Endothelial cell of umbilical vein (primary cell): ENCODE results near the gene ARHGEF10L. TPM values are rescaled to one million over a fixed set of nuclear protein-coding genes. Genes with fewer than 3 reads are reported as not detected.

Experiments used
- BruUV-seq: library from RNA; stranded (reverse); fragments of 400-500 nt; replicated peaks from 2 replicates; lab custom pipeline; 2021; lab: Mats Ljungman, UMichigan
- CTCF ChIA-PET: fragments of 300-600, 350-600 bp; sonication (Branson Sonifier 250); formaldehyde crosslinking; loops from one replicate; lab custom pipeline; 2021; ENCODE audit warnings: antibody characterized with exemption, inconsistent platforms; lab: Charles Lee
- POLR2A ChIA-PET: fragments of 300-600, 350-600 bp; sonication (Branson Sonifier 250); formaldehyde crosslinking; loops from one replicate; lab custom pipeline; 2021; ENCODE audit warnings: antibody characterized with exemption, inconsistent platforms; lab: Charles Lee
- DNase-seq: peaks from one replicate; pipeline ENCODE4 v3.0.0-alpha.2; 2011; ENCODE audit warnings: low read depth, low spot score
- FAIRE-seq: peaks from 2 replicates; lab custom pipeline; 2011; peaks lifted over from hg19 to GRCh38; lab: Jason Lieb, UNC
- H2AFZ ChIP-seq: 2 replicates; pipeline ENCODE4 v1.6.0; 2012; ENCODE audit warnings: low read depth, low read length, control low read depth, inconsistent platforms
- H3K27ac ChIP-seq: 2 replicates; pipeline ENCODE4 v1.5.1; 2011; ENCODE audit warnings: low read depth, mild to moderate bottlenecking, control low read depth, low read length, moderate library complexity; ENCODE audit not compliant: insufficient read depth
- H3K27me3 ChIP-seq, 2 experiments: 2 replicates each; pipeline versions ENCODE4 v1.6.0 to v1.6.1; 2011; ENCODE audit warnings: low read length in 2 of 2, mixed read lengths in 1 of 2; ENCODE audit not compliant: control insufficient read depth in 2 of 2, insufficient read depth in 2 of 2
- H3K36me3 ChIP-seq, 2 experiments: 2 replicates in 1 of 2; 3 replicates in 1 of 2; pipeline ENCODE4 v1.5.1; 2011; ENCODE audit warnings: low read length in 2 of 2, mild to moderate bottlenecking in 1 of 2, moderate library complexity in 1 of 2; ENCODE audit not compliant: control insufficient read depth in 2 of 2, insufficient read depth in 2 of 2; ENCODE audit errors: extremely low read depth in 1 of 2
- H3K4me1 ChIP-seq: 3 replicates; pipeline ENCODE4 v1.5.1; 2011; ENCODE audit warnings: mild to moderate bottlenecking, low read length; ENCODE audit not compliant: control insufficient read depth, insufficient read depth; ENCODE audit errors: extremely low read depth
- H3K4me2 ChIP-seq: 2 replicates; pipeline ENCODE4 v1.6.1; 2011; ENCODE audit warnings: low read length, control low read depth, mixed read lengths; ENCODE audit not compliant: insufficient read depth
- H3K4me3 ChIP-seq, 3 experiments: fragments of 200-600 bp in 1 of 3; sonication (generic), shearing (Covaris generic) in 1 of 3; replicated peaks in 1 of 3; 2 replicates each; pipeline ENCODE4 v1.5.1; 2011 to 2016; ENCODE audit warnings: control low read depth in 3 of 3, low read length in 3 of 3, mild to moderate bottlenecking in 2 of 3, inconsistent platforms in 1 of 3, low read depth in 1 of 3, moderate library complexity in 1 of 3; ENCODE audit not compliant: insufficient read depth in 1 of 3
- H3K79me2 ChIP-seq: 2 replicates; pipeline ENCODE4 v1.6.0; 2012; ENCODE audit warnings: low read length, inconsistent platforms; ENCODE audit not compliant: control insufficient read depth, insufficient read depth
- H3K9ac ChIP-seq: replicated peaks from 2 replicates; pipeline ENCODE3; 2011; ENCODE audit warnings: low read length, control low read depth; ENCODE audit not compliant: insufficient read depth; ENCODE audit errors: extremely low read depth
- H3K9me1 ChIP-seq: replicated peaks from 3 replicates; pipeline ENCODE4 v1.6.0; 2011; ENCODE audit warnings: mild to moderate bottlenecking, low read length; ENCODE audit not compliant: control insufficient read depth, insufficient read depth; ENCODE audit errors: extremely low read depth
- H3K9me3 ChIP-seq: replicated peaks from 2 replicates; pipeline ENCODE4 v1.5.1; 2012; ENCODE audit warnings: low read length, inconsistent platforms; ENCODE audit not compliant: control insufficient read depth, insufficient read depth
- H4K20me1 ChIP-seq: replicated peaks from 2 replicates; pipeline ENCODE3; 2011; ENCODE audit warnings: mild to moderate bottlenecking, low read length; ENCODE audit not compliant: control insufficient read depth, insufficient read depth; ENCODE audit errors: extremely low read depth
- CTCF ChIP-seq, 2 donors: IDR thresholded peaks; 1 replicate in 1 of 2; 2 replicates in 1 of 2; pipeline ENCODE4 v1.5.1; 2011; ENCODE audit warnings: low read length in 2 of 2, mild to moderate bottlenecking in 2 of 2, moderate library complexity in 2 of 2, control low read depth in 1 of 2, inconsistent platforms in 1 of 2, low read depth in 1 of 2; ENCODE audit not compliant: insufficient read depth in 1 of 2; ENCODE audit errors: extremely low read depth in 1 of 2
- EZH2 ChIP-seq: IDR thresholded peaks from 2 replicates; pipeline ENCODE4 v1.6.1; 2012; ENCODE audit warnings: borderline replicate concordance, low read depth, mild to moderate bottlenecking, moderate library complexity, low read length, inconsistent platforms; ENCODE audit not compliant: severe bottlenecking
- FOS ChIP-seq: IDR thresholded peaks from 2 replicates; pipeline ENCODE4 v1.6.1; 2011; ENCODE audit warnings: mild to moderate bottlenecking, low read length, moderate library complexity, borderline replicate concordance; ENCODE audit not compliant: insufficient read depth
- GATA2 ChIP-seq: IDR thresholded peaks from 2 replicates; pipeline ENCODE4 v1.7.0; 2011; ENCODE audit warnings: low read depth, mild to moderate bottlenecking, moderate library complexity, mixed read lengths, low read length; ENCODE audit not compliant: insufficient read length, insufficient read depth
- JUN ChIP-seq: IDR thresholded peaks from 2 replicates; pipeline ENCODE4 v1.6.1; 2011; ENCODE audit warnings: borderline replicate concordance, low read depth; ENCODE audit not compliant: insufficient read length, insufficient read depth
- MAX ChIP-seq: IDR thresholded peaks from 2 replicates; pipeline ENCODE4 v1.6.1; 2011; ENCODE audit not compliant: insufficient read depth, insufficient read length
- MYC ChIP-seq: IDR thresholded peaks from one replicate; pipeline ENCODE4 v1.6.1; 2011; ENCODE audit warnings: mild to moderate bottlenecking, low read depth, low read length
- POLR2A ChIP-seq: IDR thresholded peaks from 2 replicates; pipeline ENCODE4 v1.6.1; 2012; ENCODE audit warnings: low read depth, mild to moderate bottlenecking, control low read depth, low read length
- POLR2AphosphoS5 ChIP-seq: IDR thresholded peaks from 2 replicates; pipeline ENCODE4 v1.6.1; 2012; ENCODE audit warnings: low read depth, mild to moderate bottlenecking, control low read depth, low read length, moderate library complexity; ENCODE audit not compliant: insufficient read depth
- dilution Hi-C: fragments of 300-500 bp; cut with MboI; formaldehyde crosslinking; loops from one replicate; pipeline ENCODE4 v1.15.0; 2019; ENCODE audit warnings: low sequenced_read_pairs; ENCODE audit not compliant: extremely low pct_ligation_motif_present
- intact Hi-C: fragments of 100-400 bp; cut with micrococcal nuclease; formaldehyde crosslinking; loops from one replicate; pipeline ENCODE4 v1.10.0; 2022
- polyA plus RNA-seq, 4 experiments: library from polyadenylated mRNA; depleted of rRNA in 3 of 4; stranded (reverse) in 3 of 4; unstranded in 1 of 4; fragments of >200 nt; gene quantifications; 2 replicates each; pipeline versions ENCODE4 v1.2.1 to v1.2.3, GENCODE V29; 2011 to 2012; ENCODE audit warnings: missing spikeins in 1 of 4
- total RNA-seq: library from RNA; stranded (reverse); gene quantifications from 2 replicates; pipeline ENCODE4 v1.2.3, GENCODE V29; 2021

The ARHGEF10L gene
- total and polyA plus RNA-seq, 2 donors (not counting 3 experiments of a cell fraction or from before 2014, with no cell fraction given) = 1.9 to 5.2 TPM

- intact Hi-C loops = loop anchor here (10.0 kb wide), 1 partner anchor 1207 kb away; no protein-coding TSS in a partner anchor
- Histone ChIP-seq H2AFZ (no peak overlapping the region), H3K4me2 (no peak overlapping the region), H3K27ac (no peak overlapping the region), H3K4me3 (no peak overlapping the region), H3K36me3 (no peaks in the 10 kb centered on the region), H3K4me1 (no peaks in the 10 kb centered on the region), H3K9me3 (no peaks in the 10 kb centered on the region), H3K9me1 (no peaks in the 10 kb centered on the region), H3K79me2 (no peaks in the 10 kb centered on the region), H4K20me1 (no peaks in the 10 kb centered on the region), H3K9ac (no peak overlapping the region), H3K27me3 (no peaks in the 10 kb centered on the region)
- no TSS peak for BruUV-seq
- DNase-seq = no peak
- dilution Hi-C loops = no loop called here
- POLR2A ChIA-PET = no interaction called here
- no peak for FAIRE-seq
- CTCF ChIA-PET = interaction anchor here (1.4 kb wide), 1 partner anchor 28 kb away, joined by 4 read pairs; no protein-coding TSS in a partner anchor
- TF ChIP-seq EZH2 = no peak
- no peak for TF ChIP-seq POLR2A
- TF ChIP-seq FOS = no peak
- TF ChIP-seq GATA2 = no peak
- TF ChIP-seq MYC = no peak
- TF ChIP-seq CTCF (IDR thresholded peaks at IDR 0.05; ENCODE audit: extremely low read depth in 1 of 2, insufficient read depth in 1 of 2, low read depth in 1 of 2, low read length in 2 of 2) = no peak
- no peak for TF ChIP-seq POLR2AphosphoS5
- no peak for TF ChIP-seq JUN
- TF ChIP-seq MAX = no peak
Measured at GRCh38 chr1:17668195-17668594, 128.7 kb downstream of the ARHGEF10L start.
